H9 (cell line): Measurements from ENCODE around the gene ZKSCAN3. TPM values are rescaled to one million over a fixed set of nuclear protein-coding genes. Genes with fewer than 3 reads are reported as not detected.

Source experiments
- DNase-seq: peaks from one replicate; pipeline ENCODE4 v3.0.0-alpha.2; 2017
- H2AFZ ChIP-seq: one replicate; pipeline ENCODE4 v1.6.1; 2013; ENCODE audit warnings: mild to moderate bottlenecking, low read length, control low read depth, moderate library complexity
- H2AK5ac ChIP-seq: 2 replicates; pipeline ENCODE4 v1.6.1; 2013; ENCODE audit warnings: low read length, control low read depth, mixed read lengths; ENCODE audit not compliant: insufficient read length
- H2BK120ac ChIP-seq: one replicate; pipeline ENCODE4 v1.6.1; 2013; ENCODE audit warnings: low read depth, mild to moderate bottlenecking, low read length, control low read depth, inconsistent platforms; ENCODE audit not compliant: poor library complexity, severe bottlenecking
- H2BK12ac ChIP-seq: 2 replicates; pipeline ENCODE4 v1.6.1; 2013; ENCODE audit warnings: low read length, control low read depth, mixed read lengths, low read depth; ENCODE audit not compliant: insufficient read length
- H2BK15ac ChIP-seq: 2 replicates; pipeline ENCODE4 v1.6.1; 2013; ENCODE audit warnings: low read depth, low read length, control low read depth
- H2BK20ac ChIP-seq: one replicate; pipeline ENCODE4 v1.6.1; 2013; ENCODE audit warnings: low read depth, mild to moderate bottlenecking, low read length, control low read depth, inconsistent platforms; ENCODE audit not compliant: poor library complexity, severe bottlenecking
- H2BK5ac ChIP-seq: 2 replicates; pipeline ENCODE4 v1.6.1; 2013; ENCODE audit warnings: low read length, control low read depth, mixed read lengths; ENCODE audit not compliant: insufficient read length
- H3K14ac ChIP-seq: 2 replicates; pipeline ENCODE4 v1.6.1; 2013; ENCODE audit warnings: low read length, control low read depth; ENCODE audit not compliant: insufficient read depth
- H3K18ac ChIP-seq: 2 replicates; pipeline ENCODE4 v1.6.1; 2013; ENCODE audit warnings: low read depth, mild to moderate bottlenecking, mixed read lengths, low read length, control low read depth; ENCODE audit not compliant: insufficient read length
- H3K23ac ChIP-seq: 2 replicates; pipeline ENCODE4 v1.6.1; 2013; ENCODE audit warnings: low read length, control low read depth, mixed read lengths, low read depth; ENCODE audit not compliant: insufficient read length
- H3K23me2 ChIP-seq: 2 replicates; pipeline ENCODE4 v1.6.1; 2013; ENCODE audit warnings: low read depth, mild to moderate bottlenecking, mixed read lengths, low read length, control low read depth; ENCODE audit not compliant: insufficient read length, poor library complexity, severe bottlenecking
- H3K27ac ChIP-seq: 2 replicates; pipeline ENCODE4 v1.5.1; 2013; ENCODE audit warnings: low read length, control low read depth, mixed read lengths, low read depth; ENCODE audit not compliant: insufficient read length
- H3K27me3 ChIP-seq: 2 replicates; pipeline ENCODE4 v1.6.1; 2013; ENCODE audit warnings: low read length, control low read depth, inconsistent platforms; ENCODE audit not compliant: insufficient read depth
- H3K4ac ChIP-seq: 2 replicates; pipeline ENCODE4 v1.6.1; 2013; ENCODE audit warnings: low read depth, mild to moderate bottlenecking, control low read depth, inconsistent platforms, low read length, moderate library complexity
- H3K4me1 ChIP-seq: 2 replicates; pipeline ENCODE4 v1.6.1; 2013; ENCODE audit warnings: low read length, control low read depth, inconsistent platforms; ENCODE audit not compliant: insufficient read depth
- H3K4me2 ChIP-seq: 2 replicates; pipeline ENCODE4 v1.6.1; 2013; ENCODE audit warnings: low read length, control low read depth, mixed read lengths; ENCODE audit not compliant: insufficient read length, insufficient read depth
- H3K56ac ChIP-seq: 2 replicates; pipeline ENCODE4 v1.6.1; 2013; ENCODE audit warnings: low read depth, mild to moderate bottlenecking, mixed read lengths, low read length, control low read depth; ENCODE audit not compliant: insufficient read length
- H3K79me1 ChIP-seq: 2 replicates; pipeline ENCODE4 v1.6.1; 2013; ENCODE audit warnings: low read depth, mild to moderate bottlenecking, moderate library complexity, low read length, control low read depth, inconsistent platforms; ENCODE audit not compliant: insufficient read depth, poor library complexity, severe bottlenecking
- H3K79me2 ChIP-seq: 2 replicates; pipeline ENCODE4 v1.6.1; 2013; ENCODE audit warnings: low read length, control low read depth, inconsistent platforms; ENCODE audit not compliant: insufficient read depth
- H3K9ac ChIP-seq: 2 replicates; pipeline ENCODE4 v1.6.1; 2013; ENCODE audit warnings: low read length, control low read depth, mixed read lengths; ENCODE audit not compliant: insufficient read length; ENCODE audit errors: extremely low read depth
- H3K9me3 ChIP-seq: one replicate; pipeline ENCODE4 v1.6.1; 2013; ENCODE audit warnings: low read depth, low read length, inconsistent platforms; ENCODE audit not compliant: control insufficient read depth
- H3T11ph ChIP-seq: one replicate; pipeline ENCODE4 v1.6.1; 2013; ENCODE audit warnings: mild to moderate bottlenecking, low read length, control low read depth, inconsistent platforms
- H4K20me1 ChIP-seq: one replicate; pipeline ENCODE4 v1.6.1; 2013; ENCODE audit not compliant: control insufficient read depth, insufficient read length, insufficient read depth
- H4K5ac ChIP-seq: 2 replicates; pipeline ENCODE4 v1.6.1; 2013; ENCODE audit warnings: low read depth, mild to moderate bottlenecking, mixed read lengths, low read length, control low read depth; ENCODE audit not compliant: insufficient read length
- H4K8ac ChIP-seq: replicated peaks from 2 replicates; pipeline ENCODE4 v1.6.1; 2013; ENCODE audit warnings: low read length, control low read depth, mixed read lengths, low read depth; ENCODE audit not compliant: insufficient read length
- H4K91ac ChIP-seq: 2 replicates; pipeline ENCODE4 v1.6.1; 2013; ENCODE audit warnings: low read depth, mild to moderate bottlenecking, moderate library complexity, mixed read lengths, low read length, control low read depth; ENCODE audit not compliant: insufficient read length
- H3K27ac Mint-ChIP-seq, 3 experiments: 2 replicates in 2 of 3; 3 replicates in 1 of 3; pipeline ENCODE4 v1.8.0; 2020 to 2021; ENCODE audit warnings: mixed read lengths in 3 of 3, mild to moderate bottlenecking in 1 of 3, moderate library complexity in 1 of 3
- H3K27me3 Mint-ChIP-seq: 2 replicates; pipeline ENCODE4 v1.8.0; 2021; ENCODE audit warnings: low read depth, mild to moderate bottlenecking, moderate library complexity, mixed read lengths
- H3K36me3 Mint-ChIP-seq, 3 experiments: 2 replicates in 2 of 3; 3 replicates in 1 of 3; pipeline ENCODE4 v1.8.0; 2020 to 2021; ENCODE audit warnings: low read depth in 3 of 3, mixed read lengths in 3 of 3; ENCODE audit not compliant: insufficient read depth in 1 of 3
- H3K4me1 Mint-ChIP-seq, 2 experiments: 2 replicates each; pipeline ENCODE4 v1.8.0; 2020; ENCODE audit warnings: mixed read lengths in 2 of 2
- H3K4me3 Mint-ChIP-seq, 2 experiments: 2 replicates in 1 of 2; 3 replicates in 1 of 2; pipeline ENCODE4 v1.8.0; 2020 to 2021; ENCODE audit warnings: mild to moderate bottlenecking in 2 of 2, mixed read lengths in 2 of 2, moderate library complexity in 1 of 2
- H3K9me3 Mint-ChIP-seq, 2 experiments: 2 replicates in 1 of 2; 3 replicates in 1 of 2; pipeline ENCODE4 v1.8.0; 2020; ENCODE audit warnings: mild to moderate bottlenecking in 2 of 2, mixed read lengths in 2 of 2, moderate library complexity in 1 of 2
- CTCF ChIP-seq: fragments of 200-600 bp; sonication (generic); conservative IDR thresholded peaks from 3 replicates; pipeline ENCODE4 v1.8.0; 2021; ENCODE audit warnings: antibody characterized with exemption, mild to moderate bottlenecking
- total RNA-seq: library from RNA; stranded (reverse); gene quantifications from 2 replicates; pipeline ENCODE4 v1.2.1, GENCODE V29; 2021

The ZKSCAN3 gene
- total RNA-seq, 1 experiment from 2014 or later: 8.7 TPM

GRCh38 chr6:28413681-28414080 lies 63.9 kb downstream of the ZKSCAN3 start:
- Histone ChIP-seq H3K9me3 (no peaks in the 10 kb centered on the region), H2BK20ac (no peak overlapping the region), H2AK5ac (no peak overlapping the region), H2BK15ac (no peak overlapping the region), H3T11ph (no peak overlapping the region), H3K23me2 (no peaks in the 10 kb centered on the region), H3K23ac (no peak overlapping the region), H3K27me3 (no peaks in the 10 kb centered on the region), H3K4ac (no peak overlapping the region), H4K5ac (no peak overlapping the region), H4K20me1 (no peaks in the 10 kb centered on the region), H2BK5ac (no peak overlapping the region), H3K9ac (no peak overlapping the region), H3K27ac (no peak overlapping the region), H3K79me1 (no peaks in the 10 kb centered on the region), H3K4me2 (no peak overlapping the region), H4K8ac (no peak overlapping the region), H3K4me1 (no peaks in the 10 kb centered on the region), H4K91ac (no peak overlapping the region), H3K56ac (no peak overlapping the region), H2BK12ac (no peak overlapping the region), H3K14ac (no peak overlapping the region), H2AFZ (no peak overlapping the region), H2BK120ac (no peak overlapping the region), H3K18ac (no peak overlapping the region), H3K79me2 (no peaks in the 10 kb centered on the region)
- Mint-ChIP-seq H3K4me3 (no peak overlapping the region), H3K4me1 (no peaks in the 10 kb centered on the region), H3K9me3 (no peaks in the 10 kb centered on the region; a peak in 2 of 5 replicates), H3K27me3 (peaks cover 5% of the 10 kb centered on the region), H3K36me3 (no peaks in the 10 kb centered on the region), H3K27ac (no peak overlapping the region)
- DNase-seq: no peak
- TF ChIP-seq CTCF: no peak

Other genes starting within 250 kb of the ZKSCAN3 start
- 9.8 and 11.0 TPM in 2 replicates for gene ZSCAN16, start 225.3 kb upstream of the ZKSCAN3 start, total RNA-seq
- gene ZKSCAN8, start 208.1 kb upstream of the ZKSCAN3 start, total RNA-seq: 22.4 and 25.4 TPM in 2 replicates
- gene ZSCAN9, start 124.7 kb upstream of the ZKSCAN3 start, total RNA-seq: 11.5 and 12.7 TPM in 2 replicates
- 8.2 and 8.8 TPM in 2 replicates for gene ZKSCAN4, start 97.7 kb upstream of the ZKSCAN3 start, total RNA-seq
- gene NKAPL, start 90.7 kb upstream of the ZKSCAN3 start, total RNA-seq: 0.13 TPM in 1 of 2 replicates, not detected in the other
- gene ZSCAN26, start 82.8 kb upstream of the ZKSCAN3 start, total RNA-seq: 9.0 TPM in 2 replicates
- 8.1 and 10.1 TPM in 2 replicates for gene PGBD1, start 68.4 kb upstream of the ZKSCAN3 start, total RNA-seq
- gene ZSCAN31, start 13.8 kb upstream of the ZKSCAN3 start, total RNA-seq: 3.6 and 7.1 TPM in 2 replicates
- 12.6 and 12.7 TPM in 2 replicates for gene ZSCAN12, start 49.8 kb downstream of the ZKSCAN3 start, total RNA-seq
- 2.9 and 4.1 TPM in 2 replicates for gene ZSCAN23, start 93.5 kb downstream of the ZKSCAN3 start, total RNA-seq
- not detected in 2 replicates for gene GPX6, start 165.8 kb downstream of the ZKSCAN3 start, total RNA-seq
- gene GPX5, start 175.9 kb downstream of the ZKSCAN3 start, total RNA-seq: not detected in 2 replicates